ENCODE measurements around the gene SYT2.
"Not testable (repeated sequence)": the region's sequence is repeated elsewhere in the genome, so short reads cannot be mapped to it uniquely, and the experiment has no call there.

Gene SYT2

DNA sequence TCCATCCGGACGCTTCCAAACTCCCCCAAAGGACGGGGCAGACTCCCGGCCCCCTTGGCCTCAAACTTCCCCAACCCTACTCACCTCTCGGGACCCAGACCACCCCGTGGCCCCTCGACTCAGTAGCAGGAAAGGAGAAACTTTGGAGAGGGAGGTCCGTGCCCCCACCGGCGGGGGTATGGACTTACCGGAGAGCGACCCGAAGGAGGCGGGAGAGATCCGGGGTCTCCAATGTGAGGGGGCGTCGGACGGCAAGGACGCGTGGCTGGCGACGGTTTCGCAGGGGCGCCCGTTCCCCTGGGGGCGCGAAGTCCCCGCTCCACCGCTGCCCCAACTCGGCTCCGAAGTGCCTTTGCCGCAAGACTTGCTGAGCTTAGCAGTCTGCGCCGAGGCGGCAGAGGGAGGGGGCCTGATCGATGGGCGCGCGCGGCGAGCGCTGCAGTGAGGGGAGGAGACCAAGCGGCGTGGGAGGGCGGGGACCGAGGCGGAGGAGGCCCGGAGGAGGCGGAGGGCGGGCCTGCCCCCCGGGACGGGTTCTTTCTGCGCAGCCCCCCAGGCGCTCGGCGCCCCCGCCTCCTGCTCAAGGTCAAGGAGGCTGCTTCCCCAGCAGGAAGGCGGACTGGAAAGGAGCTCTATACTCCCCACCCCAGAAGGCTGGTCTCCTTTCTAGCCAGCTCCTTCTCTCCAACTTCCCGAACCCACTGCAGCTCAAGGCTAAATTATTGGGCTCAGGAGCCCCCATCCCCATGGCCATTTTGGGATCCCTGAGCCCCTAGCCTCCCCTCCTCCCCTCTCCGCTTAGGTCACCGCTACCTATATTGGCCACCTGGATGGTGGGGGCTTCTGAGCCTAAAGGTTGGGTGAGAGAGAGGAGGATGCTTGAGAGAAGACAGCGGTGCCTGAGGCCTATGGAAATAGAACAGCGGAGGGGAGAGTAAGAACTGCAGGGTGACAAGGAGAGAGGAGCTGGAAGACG lies at the start of gene SYT2:
Gene SYT2, minus strand, starts transcription at position 385 of the 976 bp plus-strand sequence. CDS start 104,682 bp downstream, outside the sequence.
- DNase-seq: no peak

DNA sequence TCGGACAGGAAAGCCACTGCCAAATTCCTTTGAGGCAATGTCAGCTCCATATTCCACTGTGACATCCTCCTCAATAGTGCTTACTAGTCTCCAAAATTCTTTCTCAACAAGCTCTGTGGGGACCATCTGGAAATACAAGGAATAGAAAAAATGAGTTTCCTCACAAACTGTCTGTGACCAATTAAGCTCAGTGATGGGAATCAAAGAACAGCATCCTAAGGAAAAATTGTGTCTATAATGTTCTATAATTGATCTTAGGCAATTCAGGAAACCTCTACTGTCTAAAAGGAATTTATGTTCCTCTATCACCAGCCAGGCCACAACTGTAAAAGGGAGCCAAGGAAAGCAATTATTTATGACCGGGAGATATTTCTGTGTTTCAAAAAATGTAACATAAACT lies 46.1 kb upstream of the SYT2 start:
- no peak for DNase-seq

DNA sequence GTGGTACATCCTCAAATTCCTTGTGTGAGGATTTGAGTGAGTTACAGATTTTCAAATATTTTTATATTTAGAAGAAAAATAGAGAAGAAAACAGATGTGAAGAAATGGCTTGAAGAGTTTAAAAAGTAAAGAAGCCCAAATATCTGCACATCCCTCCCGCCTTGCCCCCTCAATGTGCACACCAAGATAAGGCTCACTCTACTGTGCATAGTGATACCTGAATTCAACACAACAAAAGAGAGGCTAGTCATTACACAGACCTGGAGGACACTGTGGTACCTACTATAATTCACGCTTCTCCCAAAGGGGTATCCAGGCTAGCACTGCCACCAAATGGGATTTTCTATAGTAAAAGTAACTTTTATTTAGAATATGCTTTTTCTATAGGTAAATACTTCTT lies 44.0 kb upstream of the SYT2 start:
- no peak for DNase-seq

DNA sequence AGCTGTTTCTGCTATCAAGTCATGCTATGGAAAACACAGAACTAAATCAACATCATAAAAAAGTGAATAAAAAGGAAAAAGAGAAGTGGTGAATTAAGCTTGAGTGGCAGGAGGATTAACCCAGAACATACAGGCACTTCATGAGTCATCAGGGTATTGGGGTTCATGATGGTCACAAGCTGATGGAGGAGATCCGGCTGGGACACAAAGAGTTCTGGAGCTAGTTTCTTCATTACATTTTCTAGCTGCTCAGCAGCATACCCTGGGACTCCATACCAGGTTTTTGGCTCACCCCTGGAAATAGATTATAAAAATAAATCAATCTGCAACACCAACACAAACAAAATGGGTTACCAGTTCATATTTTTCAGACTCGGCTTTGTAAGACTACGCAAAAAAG lies 42.5 kb upstream of the SYT2 start:
- DNase-seq: no peak

DNA sequence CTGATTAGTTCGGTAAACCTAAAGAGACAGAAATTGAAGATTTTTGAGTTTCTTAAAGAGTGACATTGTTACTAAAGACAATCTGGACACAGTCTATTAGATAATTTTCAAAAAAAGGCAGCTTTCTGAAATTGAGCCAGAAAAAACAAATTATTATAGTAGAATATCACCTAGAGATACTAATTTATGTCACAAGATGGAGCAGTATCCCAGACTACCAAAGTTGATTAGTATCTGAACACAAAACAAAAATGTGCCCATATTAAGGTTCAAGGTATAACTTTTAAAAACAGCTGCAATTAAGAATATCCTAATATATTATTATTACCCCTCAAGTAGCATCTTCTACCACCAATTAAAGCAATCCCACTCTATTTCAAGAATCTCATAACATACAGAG lies 40.5 kb upstream of the SYT2 start:
- no peak for DNase-seq

DNA sequence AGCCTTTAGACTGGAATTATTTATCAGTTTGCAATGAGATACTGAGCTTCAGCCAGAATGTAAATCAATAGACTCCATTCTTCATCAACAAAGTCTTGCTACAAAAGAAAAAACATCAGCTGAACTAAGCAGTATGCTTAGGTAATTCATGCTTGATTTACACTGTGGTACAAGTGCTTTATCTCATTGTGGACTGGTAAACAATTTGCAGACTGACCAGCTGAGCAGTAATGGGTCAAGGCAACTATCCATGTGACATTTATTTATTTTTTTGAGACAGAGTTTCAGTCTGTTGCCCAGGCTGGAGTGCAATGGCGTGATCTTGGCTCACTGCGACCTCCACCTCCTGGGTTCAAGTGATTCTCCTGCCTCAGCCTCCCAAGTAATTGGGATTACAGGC lies 39.8 kb upstream of the SYT2 start:
- no peak for DNase-seq

DNA sequence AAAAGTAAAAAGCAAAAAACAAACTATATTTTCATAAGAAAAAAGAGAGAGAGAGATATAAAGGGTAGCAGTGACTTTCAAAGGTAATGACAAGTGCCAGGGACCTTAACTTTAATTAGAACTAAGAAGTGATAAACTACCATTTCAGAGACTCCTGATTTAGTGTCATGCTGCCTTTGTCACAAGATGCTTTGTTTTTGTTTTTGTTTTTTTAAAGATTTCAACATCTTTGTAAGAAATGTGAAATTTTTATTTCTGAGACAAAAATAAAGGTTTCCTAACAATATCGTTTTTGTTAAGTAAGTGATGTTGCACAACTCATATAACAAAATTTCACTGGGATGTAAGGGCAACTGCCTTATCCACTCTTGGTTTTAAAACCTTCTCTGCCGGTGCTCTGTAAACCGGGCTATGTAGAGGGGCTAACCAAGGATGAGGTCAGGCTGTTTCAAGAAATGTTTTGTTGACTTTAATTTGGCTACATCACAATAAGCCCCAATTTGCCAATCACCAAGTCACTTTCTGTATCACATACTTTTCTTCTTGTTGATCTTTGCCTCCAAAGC lies 35.2 kb upstream of the SYT2 start:
- DNase-seq: no peak

DNA sequence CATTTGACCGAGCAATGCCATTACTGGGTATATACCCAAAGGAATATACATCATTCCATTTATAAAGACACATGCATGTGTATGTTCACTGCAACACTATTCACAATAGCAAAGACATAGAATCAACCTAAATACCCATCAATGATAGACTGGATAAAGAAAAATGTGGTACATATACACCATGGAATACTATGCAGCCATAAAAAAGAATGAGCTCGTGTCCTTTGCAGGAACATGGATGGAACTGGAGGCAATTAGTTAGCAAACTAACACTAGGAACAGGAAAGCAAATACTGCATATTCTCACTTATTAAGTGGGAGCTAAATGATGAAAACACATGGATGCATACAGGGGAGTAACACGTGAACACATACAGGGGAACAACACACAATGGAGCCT lies 34.5 kb upstream of the SYT2 start:
- DNase-seq: not testable (repeated sequence)

DNA sequence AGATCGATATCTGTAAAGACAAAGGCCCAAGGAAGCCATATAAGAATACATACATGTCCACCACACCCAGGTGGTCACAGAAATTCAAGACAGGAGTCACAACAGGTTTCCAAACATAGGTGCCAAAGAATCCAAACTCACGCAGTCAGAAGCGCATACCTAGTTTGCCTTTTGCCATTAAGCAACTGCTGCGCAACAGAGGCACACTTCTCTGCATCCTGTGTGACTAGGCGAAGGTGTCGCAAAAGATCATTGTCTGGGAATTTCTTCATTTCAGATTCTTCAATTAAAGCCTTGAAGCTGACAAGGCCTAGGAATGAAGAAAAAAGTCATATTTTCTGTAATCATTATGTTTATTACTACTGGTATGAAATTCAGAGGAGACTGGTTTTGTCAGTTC lies 32.2 kb upstream of the SYT2 start:
- DNase-seq: no peak

DNA sequence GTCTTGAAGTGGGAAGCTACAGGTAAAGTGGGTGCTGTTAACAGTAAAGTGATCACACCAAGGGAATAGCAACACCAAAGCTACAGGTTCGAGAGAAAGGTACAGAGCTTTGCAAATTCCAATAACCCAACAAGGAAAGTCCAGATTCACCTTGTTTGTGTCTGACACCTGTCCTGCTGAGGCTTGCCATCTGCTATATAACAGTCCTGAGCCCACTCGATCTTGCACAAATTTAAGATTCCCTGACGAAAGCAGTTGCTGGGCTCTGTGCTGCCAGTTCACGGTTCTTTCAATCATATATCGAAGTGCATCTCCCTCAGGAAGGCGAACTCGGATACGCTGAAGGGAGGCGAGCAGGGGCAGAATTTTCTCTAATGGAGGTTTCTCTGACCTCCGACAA lies 23.0 kb upstream of the SYT2 start:
- no peak for DNase-seq

DNA sequence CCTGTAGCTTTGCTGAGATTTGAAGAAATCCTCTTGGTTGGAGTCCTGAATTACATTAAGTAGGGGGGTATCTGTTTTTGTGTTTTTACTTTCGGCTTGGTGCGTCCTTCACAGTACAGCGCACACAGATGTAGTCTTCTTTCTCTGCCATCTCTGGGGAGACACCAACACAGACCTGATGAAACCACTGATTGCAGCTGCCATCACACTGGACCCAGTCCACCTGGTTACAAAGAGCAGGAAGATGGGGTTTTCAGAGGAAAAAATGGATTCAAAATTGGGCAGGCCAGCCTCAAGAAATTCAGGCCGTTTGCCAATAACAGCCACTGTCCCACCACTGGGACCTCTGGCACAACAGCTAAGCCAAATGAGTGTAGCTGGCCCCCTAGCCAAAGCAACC lies 18.7 kb upstream of the SYT2 start:
- DNase-seq: no peak

DNA sequence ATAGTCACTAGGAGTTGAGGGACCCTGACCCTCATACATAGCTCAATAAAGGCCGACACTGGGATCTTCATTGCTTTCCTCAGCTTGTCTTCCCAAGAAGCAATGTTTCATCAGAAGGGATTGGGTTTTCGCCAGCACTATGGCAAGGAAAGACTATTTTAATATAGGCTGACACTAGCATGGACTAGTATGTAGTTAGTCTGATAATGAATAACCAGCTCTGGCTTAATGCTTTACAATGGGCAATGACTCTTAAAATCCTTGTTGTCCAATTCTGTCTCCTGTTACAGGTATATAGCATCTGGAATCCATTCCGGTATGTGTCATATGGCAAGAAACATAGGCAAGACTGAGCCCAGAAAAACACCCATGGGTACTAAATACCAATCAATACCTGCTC lies 15.3 kb upstream of the SYT2 start:
- no peak for DNase-seq

DNA sequence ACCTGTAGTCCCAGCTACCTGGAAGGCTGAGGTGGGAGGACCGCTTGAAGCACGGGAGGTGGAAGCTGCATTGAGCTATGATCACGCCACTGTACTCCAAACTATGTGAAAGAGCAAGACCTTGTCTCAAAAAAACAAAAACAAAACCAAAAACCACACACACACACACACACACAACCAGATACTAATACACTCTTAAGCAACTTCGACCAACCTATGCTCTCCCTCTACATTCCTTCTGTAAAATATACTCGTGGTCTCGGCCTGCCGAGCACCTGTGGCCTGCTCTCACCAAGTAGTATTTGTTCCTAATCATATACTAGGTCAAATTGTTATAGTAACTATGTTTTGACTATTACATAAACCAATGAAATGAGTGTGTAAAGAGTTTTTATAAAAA lies 13.5 kb upstream of the SYT2 start:
- no peak for DNase-seq

DNA sequence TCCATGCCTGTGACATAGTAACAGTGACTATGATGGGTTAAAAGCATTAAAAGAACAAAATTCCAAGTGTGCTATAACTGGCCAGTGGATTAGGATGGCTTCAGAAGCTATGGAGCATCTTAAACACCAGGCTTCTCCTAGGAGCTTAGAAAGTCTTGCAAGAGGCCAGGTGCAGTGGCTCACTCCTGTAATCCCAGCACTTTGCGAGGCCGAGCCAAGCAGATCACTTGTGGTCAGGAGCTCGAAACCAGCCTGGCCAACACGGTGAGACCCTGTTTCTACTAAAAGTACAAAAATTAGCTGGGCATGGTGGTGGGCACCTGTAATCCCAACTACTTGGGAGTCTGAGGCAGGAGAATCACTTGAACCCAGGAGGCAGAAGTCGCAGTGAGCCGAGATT lies 12.8 kb upstream of the SYT2 start:
- DNase-seq: not testable (repeated sequence)

DNA sequence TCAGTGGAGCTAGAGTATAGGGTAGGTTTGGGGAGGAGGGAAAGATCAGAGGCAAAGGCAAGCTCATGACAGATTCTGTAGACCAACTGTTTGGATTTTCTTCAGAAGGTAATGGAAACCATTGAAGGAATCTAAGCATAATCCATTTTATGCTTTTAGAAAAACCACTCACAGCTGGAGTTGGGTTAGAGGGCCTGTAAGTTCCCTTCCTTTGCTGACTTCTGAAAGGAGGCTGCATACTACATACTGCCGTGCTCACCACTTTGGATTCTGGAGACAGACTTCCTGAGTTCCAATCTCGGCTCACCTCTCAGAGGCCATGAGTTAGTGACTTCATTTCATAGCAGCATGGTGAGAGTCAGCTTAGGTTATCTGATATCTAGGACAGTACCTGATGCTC lies 6.4 kb upstream of the SYT2 start:
- no peak for DNase-seq

DNA sequence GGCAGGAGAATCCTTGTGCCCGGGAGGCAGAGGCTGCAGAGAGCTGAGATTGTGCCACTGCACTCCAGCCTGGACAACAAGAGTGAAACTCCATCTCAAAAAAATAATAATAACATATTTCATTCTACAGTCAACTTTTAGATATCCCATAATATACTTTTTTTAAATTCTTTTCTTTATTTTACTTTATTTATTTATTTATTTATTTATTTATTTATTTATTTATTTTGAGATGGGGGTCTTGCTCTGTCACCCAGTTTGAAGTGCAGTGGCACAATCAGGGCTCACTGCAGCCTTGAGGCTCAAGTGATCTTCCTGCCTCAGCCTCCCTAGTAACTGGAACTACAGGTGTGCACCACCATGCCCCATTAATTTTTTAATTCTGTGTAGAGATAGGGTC lies 3.9 kb upstream of the SYT2 start:
- DNase-seq: not testable (repeated sequence)

DNA sequence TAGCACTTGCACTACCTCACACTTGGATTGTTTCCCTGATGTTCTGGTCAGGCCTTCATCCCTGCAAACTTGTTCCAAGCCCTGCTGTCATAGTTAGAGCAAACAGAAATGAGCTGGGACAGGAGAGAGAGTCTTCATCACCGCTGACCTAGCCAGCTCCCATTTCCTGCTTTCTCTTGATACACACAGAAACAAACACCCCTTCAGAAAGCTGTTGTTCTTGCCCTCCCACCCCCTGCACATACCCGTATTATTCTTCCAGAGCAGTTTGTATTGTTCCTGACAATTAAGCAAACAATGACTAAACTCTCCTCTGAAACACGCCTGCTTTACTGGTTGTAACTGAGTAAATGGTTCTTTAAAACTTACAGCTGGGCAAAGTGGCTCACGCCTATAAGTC lies 2.9 kb upstream of the SYT2 start:
- DNase-seq: no peak

DNA sequence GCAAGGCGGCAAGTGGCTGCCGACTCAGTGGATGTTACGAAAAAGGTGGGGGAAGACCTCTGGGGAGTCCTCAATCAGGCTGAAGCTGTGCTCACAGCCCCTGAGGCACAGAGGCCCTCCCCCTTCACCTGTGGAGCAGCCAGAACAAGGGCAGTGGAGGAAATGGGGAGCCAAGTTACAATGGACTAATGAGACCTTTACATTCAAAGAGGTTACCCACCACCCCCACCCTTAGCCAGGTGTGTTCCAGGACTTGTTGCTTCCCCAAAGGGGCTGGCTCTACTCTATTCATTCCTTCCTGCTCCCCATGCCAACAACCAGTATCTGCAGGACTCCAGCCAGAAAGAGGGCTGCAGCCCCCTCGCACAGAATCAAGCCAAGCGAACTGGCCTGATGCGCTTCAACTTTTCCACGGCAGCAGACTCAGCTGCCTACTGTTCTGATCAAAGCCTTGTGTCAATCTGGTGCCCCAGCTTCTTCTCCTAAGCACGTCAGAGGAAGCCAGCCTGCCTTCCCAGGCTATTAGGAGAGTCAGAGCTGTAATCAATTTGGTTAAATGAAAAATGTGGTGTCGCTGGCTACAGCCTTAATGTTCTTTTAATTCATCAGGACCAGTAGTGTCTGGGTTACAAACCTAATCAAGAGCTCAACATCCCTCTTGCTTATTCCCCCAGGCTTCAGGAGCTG lies 1.8 kb upstream of the SYT2 start:
- DNase-seq: no peak

DNA sequence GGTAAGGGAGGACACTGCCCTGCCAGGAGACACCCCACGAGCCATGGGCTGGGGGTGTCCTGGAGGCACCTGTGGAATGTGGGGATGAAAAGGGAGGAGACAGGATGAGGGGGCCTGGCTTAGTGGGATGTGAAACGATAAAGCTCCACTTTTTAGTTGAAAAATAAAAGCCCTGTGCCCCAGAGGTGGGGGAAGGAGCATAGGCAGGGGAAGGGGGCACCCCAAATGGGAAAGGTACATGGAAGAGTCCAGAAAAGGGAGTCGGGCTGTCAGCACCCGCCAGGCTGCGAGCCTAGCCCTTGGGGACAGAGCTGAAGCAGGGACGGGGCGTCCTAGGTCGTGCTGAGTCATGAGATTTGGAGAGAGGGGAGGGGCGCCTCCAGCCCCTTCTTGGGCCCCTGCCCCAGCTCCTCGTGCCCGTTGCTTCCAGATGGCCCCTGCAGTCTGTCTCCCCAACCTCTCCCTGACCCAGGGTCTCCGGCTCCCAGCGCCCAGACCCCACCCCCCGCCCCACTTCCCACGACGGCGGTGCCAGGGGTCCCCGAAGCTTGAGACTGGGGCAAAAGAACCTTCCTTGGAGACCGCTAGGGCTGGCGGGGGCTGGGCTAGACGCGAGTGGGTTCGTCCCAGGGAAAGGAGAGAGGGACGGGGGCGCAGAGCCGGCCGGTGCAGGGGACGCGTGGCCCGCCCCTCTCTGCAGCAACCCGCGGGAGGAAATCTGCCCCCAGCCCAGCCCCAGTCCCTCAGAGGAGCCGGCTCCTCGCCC lies 795 bp downstream of the SYT2 start:
- no peak for DNase-seq

DNA sequence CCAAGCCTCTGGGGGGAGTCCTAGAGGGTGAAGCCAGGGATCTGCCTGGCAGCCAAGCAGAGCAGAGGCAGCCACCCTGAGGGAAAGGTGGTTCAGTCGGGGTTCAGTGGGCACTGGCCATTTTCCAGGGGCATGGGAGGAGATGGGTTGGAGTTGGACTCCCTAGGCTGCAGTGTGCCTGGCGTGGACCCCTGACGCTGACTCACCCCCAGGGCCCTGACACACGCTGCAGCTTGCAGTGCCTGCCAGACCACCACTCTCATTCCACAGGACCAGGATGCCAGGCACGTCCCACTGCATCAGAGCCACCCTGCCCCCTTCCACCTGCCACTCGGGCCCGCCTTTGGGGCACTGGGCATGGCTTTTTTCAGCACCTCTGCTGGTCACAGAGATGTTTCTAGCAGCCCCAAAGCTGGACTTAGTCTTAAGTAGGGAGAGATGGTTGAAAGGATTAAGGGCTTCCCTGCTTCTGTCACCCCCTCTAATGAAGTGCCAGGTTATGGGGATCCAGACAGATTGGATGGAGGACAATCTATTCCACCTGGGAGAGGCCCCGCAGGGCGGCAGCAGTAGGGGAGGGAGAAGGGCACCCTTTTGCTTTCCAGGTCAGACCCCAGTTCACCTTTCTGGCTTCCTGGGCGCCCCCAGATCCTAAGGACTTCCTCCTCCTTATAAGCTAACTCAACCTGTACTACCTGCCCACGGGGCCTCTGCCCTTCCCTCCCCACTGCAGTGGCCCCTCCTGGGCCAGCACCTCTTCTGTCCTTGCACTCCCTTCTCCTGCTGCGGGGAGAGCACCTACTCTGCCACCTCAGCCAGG lies 1.6 kb downstream of the SYT2 start:
- no peak for DNase-seq

DNA sequence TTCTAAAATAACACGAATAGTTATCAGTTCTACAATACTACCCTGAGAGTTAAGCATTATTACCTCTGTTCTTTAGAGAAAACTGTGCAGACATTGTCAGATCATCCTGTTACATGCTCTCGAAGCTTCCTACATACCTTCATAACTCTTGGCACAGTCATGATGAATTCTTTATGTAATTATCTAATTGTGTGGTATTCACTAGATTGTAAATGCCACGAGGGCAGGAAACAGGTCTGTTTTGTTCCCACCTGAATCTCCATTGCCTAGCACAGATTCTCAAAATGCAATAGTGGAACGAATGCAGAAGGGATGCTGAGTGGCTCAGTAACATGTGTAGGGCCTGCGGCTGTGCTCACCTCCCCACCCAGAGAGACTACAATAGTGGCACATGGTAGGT lies 3.4 kb downstream of the SYT2 start:
- no peak for DNase-seq

DNA sequence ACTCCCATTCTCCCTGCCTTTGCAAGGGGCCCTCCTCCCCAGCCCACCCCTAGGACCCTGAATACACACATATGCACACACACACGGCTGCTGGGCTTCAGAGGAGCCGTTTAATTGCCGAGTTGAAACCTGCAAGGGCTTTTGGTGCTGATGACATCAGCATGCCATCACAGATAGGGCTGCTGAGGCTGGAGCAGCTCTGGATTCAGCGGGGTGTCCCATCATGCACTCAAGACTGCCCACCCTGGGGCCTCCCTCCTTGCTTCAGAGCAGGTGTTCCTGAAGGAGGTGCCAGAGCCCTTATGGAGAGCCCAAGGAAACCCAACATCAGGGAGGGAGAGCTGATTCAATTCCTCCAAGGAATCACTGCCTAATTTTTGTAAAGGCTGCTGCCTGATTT lies 5.7 kb downstream of the SYT2 start:
- DNase-seq: no peak
